GF-D8 (cell line): ENCODE data around the gene CITED1.
"Not testable (repeated sequence)": the region's sequence is repeated elsewhere in the genome, so short reads cannot be mapped to it uniquely, and the experiment has no call there.

Experiments used
- DNase-seq: peaks from one replicate; lab custom pipeline; 2025; lab: John Stamatoyannopoulos, UW

The CITED1 gene, protein sequence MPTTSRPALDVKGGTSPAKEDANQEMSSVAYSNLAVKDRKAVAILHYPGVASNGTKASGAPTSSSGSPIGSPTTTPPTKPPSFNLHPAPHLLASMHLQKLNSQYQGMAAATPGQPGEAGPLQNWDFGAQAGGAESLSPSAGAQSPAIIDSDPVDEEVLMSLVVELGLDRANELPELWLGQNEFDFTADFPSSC

DNA sequence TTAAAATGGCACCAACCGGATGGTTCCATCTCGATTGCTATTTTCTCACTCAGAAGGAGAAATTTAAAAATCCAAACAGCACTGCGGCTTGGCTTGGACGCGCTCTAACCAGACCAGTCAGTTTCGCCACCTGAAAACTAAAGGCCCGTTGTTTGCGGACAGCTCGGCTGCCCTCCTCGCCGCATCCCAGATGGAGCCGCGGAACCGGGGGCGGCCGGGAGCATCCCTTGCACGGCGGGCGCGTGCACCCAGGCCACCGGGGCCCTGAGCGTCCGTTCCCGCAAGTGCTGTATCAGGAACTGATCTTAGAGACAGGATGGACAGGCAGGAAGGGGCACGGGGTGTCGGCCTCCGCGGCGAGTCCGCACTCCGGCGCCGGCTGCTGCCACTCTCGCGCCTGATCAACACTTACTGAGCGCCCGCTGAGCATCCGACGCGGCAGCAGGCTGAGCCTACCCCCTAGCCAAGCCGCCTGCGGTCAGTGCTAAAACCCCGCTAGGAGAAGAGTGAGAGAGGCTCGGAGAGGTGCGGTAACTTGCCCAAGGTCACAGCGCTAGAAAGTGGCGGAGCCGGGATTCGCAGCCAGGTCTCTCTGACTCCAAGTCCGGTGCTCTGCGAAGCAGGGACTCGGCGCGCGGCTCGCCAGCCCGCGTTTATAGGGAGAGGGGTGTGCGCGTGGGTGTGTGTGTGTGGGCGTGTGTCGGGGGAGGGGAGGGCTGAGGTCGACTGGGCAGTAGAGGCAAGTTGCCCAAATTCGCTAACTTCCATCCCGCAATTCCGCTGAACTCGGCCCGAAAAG is at the start of gene CITED1:
CITED1 (minus strand) TSS at position 629 of the 799 bp plus-strand sequence. CDS start 3,045 bp downstream, outside the sequence.
- no peak for DNase-seq

DNA sequence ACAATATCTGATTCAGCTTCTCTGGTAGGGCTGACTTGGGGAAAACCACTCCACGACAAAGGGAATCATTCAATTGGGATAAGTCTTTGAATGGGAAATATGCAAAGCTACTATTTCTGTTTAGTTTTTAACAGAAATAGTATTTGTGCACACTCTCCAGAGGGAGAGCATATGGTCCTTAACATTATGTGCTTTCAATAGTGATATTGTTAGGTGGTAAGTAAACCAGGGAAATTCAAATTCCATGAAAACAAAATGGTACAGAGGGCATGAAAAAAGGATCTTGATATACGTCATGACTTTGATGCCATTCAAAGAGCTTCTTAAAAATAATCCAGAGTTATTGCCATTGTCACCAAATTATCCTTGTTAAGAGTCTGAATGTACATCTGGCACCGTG is 47.1 kb upstream of the CITED1 start:
- DNase-seq: no peak

DNA sequence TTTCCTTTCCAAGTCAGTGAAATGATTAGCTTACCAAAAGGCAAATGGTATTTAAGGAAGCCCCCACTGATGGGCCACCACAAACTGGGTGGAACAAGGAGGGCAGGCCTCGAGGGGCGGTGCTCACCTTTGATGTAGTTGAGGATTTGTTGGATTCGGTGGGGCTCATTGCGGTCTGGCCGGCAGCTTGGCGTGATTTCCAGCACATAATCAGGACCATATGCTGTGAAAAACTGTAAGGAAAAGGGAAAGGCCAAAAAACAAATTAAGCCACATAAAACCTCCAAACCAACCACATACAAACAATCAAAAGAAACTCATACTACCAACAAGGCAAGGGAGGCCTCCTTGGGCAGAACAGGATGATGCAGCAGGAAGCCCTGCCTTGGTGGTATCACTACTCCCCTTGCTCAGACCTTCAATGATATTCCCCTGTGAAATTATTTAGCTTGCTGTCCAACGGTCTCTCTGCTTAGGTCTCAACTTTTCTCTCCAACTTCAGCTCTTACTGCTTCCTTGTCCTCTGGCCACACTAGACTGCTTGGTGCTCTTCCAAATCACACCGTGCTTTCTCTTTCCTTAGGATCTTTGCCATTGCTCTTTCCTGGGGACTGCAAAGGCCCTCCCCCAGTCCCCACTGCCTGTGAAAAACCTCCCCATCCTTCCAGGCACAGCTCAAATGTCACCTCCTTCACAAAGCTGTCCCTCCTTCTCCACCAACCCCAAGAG is 46.1 kb upstream of the CITED1 start:
- DNase-seq: no peak

- no peak for DNase-seq
These were observed 43.5 kb upstream of the CITED1 start for GRCh38 chrX:72349190-72349589.

- no peak for DNase-seq
These were observed 42.7 kb upstream of the CITED1 start for GRCh38 chrX:72348247-72348979.

GRCh38 chrX:72347366-72347765 is 41.7 kb upstream of the CITED1 start:
- no peak for DNase-seq

- no peak for DNase-seq
These were observed 40.7 kb upstream of the CITED1 start for GRCh38 chrX:72346302-72346949.

DNA sequence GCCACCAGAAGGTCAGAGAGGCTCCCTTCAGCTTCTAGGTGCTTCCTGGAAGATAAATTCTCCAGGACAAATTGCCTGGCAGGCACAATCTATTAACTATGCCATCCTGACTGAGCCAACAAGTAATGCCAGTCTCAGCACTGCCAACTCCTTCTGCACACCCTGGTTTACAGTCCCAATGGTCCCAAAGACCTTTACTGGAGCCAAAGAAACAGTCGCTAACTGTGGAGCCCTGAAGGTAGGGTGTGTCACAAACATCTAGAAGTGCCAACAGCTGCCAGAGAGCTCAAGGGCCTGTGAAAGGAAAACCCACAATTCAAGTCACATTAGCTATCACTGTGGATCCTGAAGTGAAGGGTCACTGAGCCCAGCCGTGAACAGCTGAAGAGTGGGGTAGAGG is 34.9 kb upstream of the CITED1 start:
- DNase-seq: no peak

- DNase-seq: no peak
These were observed 34.3 kb upstream of the CITED1 start for GRCh38 chrX:72340041-72340440.

DNA sequence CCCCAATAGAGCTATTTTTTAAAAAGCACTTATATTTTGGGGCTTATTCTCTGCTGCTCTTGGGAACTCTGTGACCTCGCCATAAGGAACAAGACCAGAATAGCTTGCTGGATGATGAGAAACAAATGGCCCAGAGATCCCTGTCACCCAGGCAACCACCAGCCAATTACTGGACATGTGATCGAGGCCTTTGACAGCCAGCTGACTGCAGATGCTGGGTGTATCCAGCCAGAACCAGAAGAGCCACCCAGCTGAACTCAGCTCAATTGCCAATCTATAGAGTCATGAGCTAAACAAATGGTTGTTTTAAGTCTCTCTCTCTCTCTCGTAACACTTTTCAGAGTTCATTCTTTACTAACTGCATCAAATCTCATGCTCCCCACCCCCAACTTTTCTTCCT is 24.4 kb upstream of the CITED1 start:
- no peak for DNase-seq

- no peak for DNase-seq
These were observed 21.0 kb upstream of the CITED1 start for GRCh38 chrX:72326605-72327300.

- DNase-seq: not testable (repeated sequence)
These were observed 13.9 kb upstream of the CITED1 start for GRCh38 chrX:72319651-72320050.

DNA sequence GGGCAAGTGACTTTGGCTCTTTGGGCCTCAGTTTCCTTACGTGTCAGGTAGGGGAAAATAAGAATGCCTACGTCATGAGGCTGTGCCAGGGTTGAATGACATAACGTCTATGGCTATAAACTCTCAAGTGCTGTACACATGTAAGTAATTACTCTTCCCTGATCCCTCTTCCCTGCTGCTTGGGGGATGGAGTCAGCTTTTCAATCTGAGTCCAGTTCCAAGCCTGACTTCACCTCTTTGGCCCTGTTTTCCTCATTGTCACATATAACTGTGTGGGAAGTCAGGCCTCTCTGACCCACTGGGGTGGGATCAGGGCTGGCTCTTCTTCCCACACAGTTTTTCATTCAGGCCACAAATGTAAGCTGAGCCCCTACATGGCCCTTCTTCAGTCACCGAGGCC is 11.4 kb upstream of the CITED1 start:
- no peak for DNase-seq

DNA sequence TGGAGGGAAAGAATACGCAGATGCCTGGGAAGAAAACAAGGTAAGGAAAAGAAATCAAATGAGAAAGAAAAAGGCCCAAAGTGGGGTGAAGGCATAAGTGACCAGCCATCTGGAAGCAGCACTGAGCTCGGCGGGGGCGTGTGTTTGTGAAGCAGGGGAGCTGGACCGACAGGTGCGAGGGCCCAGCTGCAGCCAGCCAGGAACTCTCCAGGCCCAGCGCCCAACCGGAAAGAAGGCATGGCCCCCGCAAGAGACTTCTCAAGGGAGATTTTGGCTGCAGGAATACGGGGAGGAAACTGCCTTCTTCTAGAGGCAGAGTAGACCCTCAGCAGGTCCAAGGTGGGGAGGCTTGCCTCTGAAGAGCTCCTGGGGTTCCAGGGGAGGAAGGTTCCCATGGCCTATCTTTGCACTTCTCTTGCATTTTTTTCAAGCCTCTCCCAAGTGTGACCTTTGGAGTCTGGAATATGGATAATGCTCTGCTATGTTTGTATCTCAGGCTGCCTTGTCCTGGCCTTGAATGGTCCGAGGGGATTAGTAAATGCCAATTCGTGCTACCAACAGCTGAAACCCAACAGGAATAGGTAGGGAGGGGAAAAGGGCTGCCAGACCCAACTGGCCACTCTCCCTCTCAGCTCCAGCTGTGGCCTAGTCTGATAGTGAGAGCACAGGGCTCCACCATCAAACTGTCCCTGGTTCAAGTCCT is 10.8 kb upstream of the CITED1 start:
- DNase-seq: no peak

DNA sequence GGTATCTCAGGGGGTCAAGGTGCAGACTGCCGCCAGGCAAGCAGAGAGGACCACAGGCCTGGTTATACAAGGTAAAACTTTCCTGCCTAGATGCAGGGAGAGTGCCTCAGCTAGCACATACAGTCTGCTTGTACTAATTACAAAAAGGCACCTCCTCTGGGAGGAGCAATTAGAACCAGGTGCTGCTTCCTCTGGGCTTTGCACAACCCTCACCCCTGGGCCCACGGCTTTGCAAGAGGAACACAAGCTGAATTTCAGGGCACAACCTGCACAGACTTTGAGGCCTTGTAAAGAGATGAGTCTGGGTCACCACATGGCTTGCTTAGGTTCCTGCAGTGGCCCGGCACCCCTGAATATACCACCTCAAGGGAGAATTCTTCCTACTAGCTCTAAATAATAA is 9.2 kb upstream of the CITED1 start:
- no peak for DNase-seq

- no peak for DNase-seq
These were observed 8.3 kb upstream of the CITED1 start for GRCh38 chrX:72313707-72314641.

GRCh38 chrX:72312311-72312940 is 6.7 kb upstream of the CITED1 start:
- DNase-seq: no peak

DNA sequence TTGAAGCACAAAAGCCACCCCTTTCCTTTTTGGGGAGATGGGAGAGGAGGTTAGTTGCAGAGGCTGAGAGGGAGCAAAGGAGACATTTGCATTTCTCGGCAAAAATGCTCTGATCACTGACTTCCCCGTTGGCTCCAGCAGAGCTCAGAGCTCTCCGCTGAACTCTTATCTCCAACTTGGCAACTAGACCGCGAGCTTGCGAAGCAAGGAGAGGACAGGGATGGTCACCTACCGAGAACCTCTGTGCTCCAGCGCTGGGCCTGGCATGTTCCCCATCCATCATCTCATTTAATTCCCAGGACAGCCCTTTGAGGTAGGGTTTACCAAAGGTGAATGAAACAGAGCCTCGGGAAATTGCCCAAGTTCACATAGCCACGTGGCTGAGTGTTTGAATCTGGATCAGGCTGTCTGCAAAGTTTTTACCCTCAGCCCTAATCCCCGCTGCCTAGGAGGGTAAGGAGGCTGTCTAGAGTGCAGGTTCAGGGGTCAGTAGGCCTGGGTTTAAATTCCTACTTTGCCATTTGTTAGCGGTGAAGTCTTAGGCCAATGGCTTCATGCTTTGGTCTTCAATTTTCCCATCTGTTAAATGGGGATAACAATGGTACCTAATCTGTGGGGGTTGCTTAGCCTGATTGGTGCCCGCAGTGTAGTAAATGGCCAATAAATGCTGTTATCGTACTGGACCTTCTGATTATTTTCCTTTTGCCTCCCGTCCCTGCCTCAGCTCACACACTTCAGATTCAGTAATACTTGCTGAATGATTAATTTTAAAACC is 3.8 kb upstream of the CITED1 start:
- DNase-seq: no peak
